Calu3 (cell line): ENCODE results near the gene PPP1R14B. TPM values are rescaled to one million over a fixed set of nuclear protein-coding genes. Genes with fewer than 3 reads are reported as not detected.

Source experiments
- BruUV-seq: library from RNA; stranded (reverse); fragments of 400-500 nt; replicated peaks from 2 replicates; lab custom pipeline; 2021; lab: Mats Ljungman, UMichigan
- CTCF ChIA-PET: fragments of 300-600 bp; sonication (Branson Sonifier 250); formaldehyde crosslinking; loops from one replicate; lab custom pipeline; 2022; ENCODE audit warnings: antibody characterized with exemption; lab: Charles Lee
- DNase-seq: peaks from one replicate; pipeline ENCODE4 v3.0.0; 2022
- H3K27ac Mint-ChIP-seq: one replicate; pipeline ENCODE4 v1.8.0; 2022; ENCODE audit warnings: mixed read lengths; ENCODE audit not compliant: unreplicated experiment
- H3K27me3 Mint-ChIP-seq: one replicate; pipeline ENCODE4 v1.8.0; 2022; ENCODE audit warnings: mixed read lengths; ENCODE audit not compliant: unreplicated experiment
- H3K36me3 Mint-ChIP-seq: one replicate; pipeline ENCODE4 v1.8.0; 2022; ENCODE audit warnings: mild to moderate bottlenecking, moderate library complexity, mixed read lengths; ENCODE audit not compliant: insufficient read depth, unreplicated experiment
- H3K4me1 Mint-ChIP-seq: one replicate; pipeline ENCODE4 v1.8.0; 2022; ENCODE audit warnings: mild to moderate bottlenecking, low read depth, mixed read lengths; ENCODE audit not compliant: unreplicated experiment
- H3K4me3 Mint-ChIP-seq: one replicate; pipeline ENCODE4 v1.8.0; 2022; ENCODE audit warnings: mild to moderate bottlenecking, low read depth, moderate library complexity, mixed read lengths; ENCODE audit not compliant: unreplicated experiment
- H3K9me3 Mint-ChIP-seq: one replicate; pipeline ENCODE4 v1.8.0; 2022; ENCODE audit warnings: low read depth, mixed read lengths; ENCODE audit not compliant: unreplicated experiment
- intact Hi-C: fragments of 100-400 bp; cut with micrococcal nuclease; formaldehyde crosslinking; loops from one replicate; pipeline ENCODE4 v1.10.0; 2022; ENCODE audit not compliant: unreplicated experiment
- total RNA-seq: library from RNA; stranded (reverse); gene quantifications from 2 replicates; pipeline ENCODE4 v1.2.3, GENCODE V29; 2022
- TF ChIP-seq, protein P1 (sequence below): fragments of 200-600 bp; IDR thresholded peaks from one replicate; pipeline ENCODE4 v1.8.0; 2022; ENCODE audit warnings: antibody characterized with exemption; ENCODE audit not compliant: unreplicated experiment

Gene PPP1R14B
- total RNA-seq, 1 experiment from 2014 or later, result 334 TPM

DNA sequence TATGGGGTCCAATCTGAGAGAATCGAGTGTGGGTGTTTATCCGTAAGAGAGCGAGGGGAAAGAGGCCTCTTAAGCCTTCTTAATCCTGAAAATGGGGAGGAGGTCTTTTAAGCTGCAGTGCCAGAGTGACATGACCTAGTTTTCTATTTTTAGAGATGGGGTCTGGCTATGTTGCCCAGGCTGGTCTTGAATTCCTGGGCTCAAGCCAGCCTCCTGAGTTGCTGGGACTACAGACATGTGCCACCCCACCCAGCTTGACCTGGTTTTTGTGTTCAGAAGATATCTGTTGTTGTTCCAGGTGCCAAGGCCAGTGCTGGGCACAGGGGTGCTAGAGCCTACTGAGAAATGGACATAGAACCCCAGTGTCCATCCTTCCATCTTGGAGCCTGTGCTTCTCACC is 36.3 kb upstream of the PPP1R14B start:
- peaks cover 45% of the 10 kb centered on the region for H3K36me3 Mint-ChIP-seq
- peaks cover 22% of the 10 kb centered on the region for H3K4me1 Mint-ChIP-seq
- no peaks in the 10 kb centered on the region for H3K9me3 Mint-ChIP-seq
- no peak for DNase-seq
- H3K27ac Mint-ChIP-seq, result no peak overlapping the region
- no TSS peak for BruUV-seq
- TF ChIP-seq, protein P1, sequence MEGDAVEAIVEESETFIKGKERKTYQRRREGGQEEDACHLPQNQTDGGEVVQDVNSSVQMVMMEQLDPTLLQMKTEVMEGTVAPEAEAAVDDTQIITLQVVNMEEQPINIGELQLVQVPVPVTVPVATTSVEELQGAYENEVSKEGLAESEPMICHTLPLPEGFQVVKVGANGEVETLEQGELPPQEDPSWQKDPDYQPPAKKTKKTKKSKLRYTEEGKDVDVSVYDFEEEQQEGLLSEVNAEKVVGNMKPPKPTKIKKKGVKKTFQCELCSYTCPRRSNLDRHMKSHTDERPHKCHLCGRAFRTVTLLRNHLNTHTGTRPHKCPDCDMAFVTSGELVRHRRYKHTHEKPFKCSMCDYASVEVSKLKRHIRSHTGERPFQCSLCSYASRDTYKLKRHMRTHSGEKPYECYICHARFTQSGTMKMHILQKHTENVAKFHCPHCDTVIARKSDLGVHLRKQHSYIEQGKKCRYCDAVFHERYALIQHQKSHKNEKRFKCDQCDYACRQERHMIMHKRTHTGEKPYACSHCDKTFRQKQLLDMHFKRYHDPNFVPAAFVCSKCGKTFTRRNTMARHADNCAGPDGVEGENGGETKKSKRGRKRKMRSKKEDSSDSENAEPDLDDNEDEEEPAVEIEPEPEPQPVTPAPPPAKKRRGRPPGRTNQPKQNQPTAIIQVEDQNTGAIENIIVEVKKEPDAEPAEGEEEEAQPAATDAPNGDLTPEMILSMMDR, result no peak
- no peaks in the 10 kb centered on the region for H3K27me3 Mint-ChIP-seq
- CTCF ChIA-PET, result no interaction called here
- intact Hi-C loops, result no loop called here
- H3K4me3 Mint-ChIP-seq, result no peak overlapping the region

DNA sequence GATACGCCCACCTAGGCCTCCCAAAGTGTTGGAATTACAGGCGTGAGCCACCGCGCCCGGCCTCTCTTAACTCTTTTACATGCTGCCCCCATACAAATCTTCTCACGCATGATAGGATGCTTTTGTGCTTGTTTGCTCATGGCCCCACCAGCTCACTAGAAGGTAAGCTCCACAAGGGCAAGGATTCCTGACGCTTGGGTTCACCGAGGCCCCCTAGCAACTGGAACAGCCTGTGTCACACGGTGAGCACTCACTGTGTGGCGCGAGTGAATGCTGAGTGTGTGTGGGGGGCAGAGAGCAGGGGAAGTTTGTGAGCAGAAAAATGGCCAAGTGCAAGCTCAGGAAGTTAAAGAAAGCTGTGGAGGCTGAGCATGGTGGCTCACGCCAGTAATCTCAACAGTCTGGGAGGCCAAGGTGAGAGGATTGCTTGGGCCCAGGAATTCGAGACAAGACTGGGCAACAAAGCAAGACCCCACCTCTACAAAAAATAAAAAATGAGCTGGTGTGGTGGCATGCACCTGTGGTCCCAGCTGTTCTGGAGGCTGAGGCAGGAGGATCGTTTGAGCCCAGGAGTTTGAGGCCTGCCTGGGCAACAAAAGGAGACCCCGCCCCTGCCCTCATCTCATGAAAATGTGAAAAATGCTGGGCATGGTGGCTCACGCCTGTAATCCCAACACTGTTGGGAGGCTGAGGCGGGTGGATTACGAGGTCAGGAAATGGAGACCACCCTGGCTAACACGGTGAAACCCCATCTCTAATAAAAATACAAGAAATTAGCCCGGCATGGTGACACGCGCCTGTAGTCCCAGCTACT is 35.4 kb upstream of the PPP1R14B start:
- no peak for DNase-seq
- Mint-ChIP-seq H3K4me1 (peaks cover 22% of the 10 kb centered on the region), H3K4me3 (no peak overlapping the region), H3K27me3 (no peaks in the 10 kb centered on the region), H3K9me3 (no peaks in the 10 kb centered on the region), H3K36me3 (peaks cover 41% of the 10 kb centered on the region), H3K27ac (no peak overlapping the region)
- BruUV-seq, result no TSS peak
- intact Hi-C loops, result no loop called here
- CTCF ChIA-PET, result interaction anchor here (0.5 kb wide), 1 partner anchor 78 kb away, joined by 3 read pairs; no protein-coding TSS in a partner anchor
- TF ChIP-seq, protein P1, result no peak

DNA sequence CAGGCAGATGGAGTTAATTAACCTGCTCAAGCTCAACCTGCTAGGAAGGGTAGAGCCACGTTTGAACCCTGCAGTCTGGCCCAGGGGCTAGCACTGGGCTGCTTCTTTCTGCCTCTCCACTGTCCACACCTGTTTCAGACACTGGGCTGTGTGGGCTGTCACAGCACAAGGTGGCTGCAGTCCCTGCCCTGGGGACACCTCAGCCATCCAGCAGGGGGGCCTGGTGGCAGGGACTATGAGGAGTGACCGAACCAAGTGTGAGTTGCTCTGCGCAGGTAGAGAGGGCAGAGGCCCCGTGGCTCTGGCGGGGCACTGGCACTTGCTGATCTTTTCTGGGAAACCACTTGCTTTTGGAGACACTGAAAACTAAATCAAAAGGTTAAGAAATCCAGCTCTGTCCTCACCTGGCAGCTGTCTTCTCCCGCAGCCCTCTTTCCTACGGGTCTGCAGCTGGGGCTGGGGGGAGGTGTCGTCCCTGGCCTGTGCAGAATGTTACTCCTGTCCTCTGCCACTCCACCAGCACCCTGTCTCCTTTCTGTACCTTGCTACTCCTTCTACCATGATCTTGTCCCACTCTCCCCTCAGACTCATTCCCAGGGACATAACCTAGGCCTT is 31.9 kb upstream of the PPP1R14B start:
- DNase-seq, result no peak
- no peak overlapping the region for H3K4me3 Mint-ChIP-seq
- intact Hi-C loops, result no loop called here
- BruUV-seq, result no TSS peak
- no peak overlapping the region for H3K27ac Mint-ChIP-seq
- peaks cover 12% of the 10 kb centered on the region for H3K4me1 Mint-ChIP-seq
- H3K36me3 Mint-ChIP-seq, result peaks cover 26% of the 10 kb centered on the region
- CTCF ChIA-PET, result no interaction called here
- H3K9me3 Mint-ChIP-seq, result no peaks in the 10 kb centered on the region
- TF ChIP-seq, protein P1, result no peak
- H3K27me3 Mint-ChIP-seq, result no peaks in the 10 kb centered on the region

DNA sequence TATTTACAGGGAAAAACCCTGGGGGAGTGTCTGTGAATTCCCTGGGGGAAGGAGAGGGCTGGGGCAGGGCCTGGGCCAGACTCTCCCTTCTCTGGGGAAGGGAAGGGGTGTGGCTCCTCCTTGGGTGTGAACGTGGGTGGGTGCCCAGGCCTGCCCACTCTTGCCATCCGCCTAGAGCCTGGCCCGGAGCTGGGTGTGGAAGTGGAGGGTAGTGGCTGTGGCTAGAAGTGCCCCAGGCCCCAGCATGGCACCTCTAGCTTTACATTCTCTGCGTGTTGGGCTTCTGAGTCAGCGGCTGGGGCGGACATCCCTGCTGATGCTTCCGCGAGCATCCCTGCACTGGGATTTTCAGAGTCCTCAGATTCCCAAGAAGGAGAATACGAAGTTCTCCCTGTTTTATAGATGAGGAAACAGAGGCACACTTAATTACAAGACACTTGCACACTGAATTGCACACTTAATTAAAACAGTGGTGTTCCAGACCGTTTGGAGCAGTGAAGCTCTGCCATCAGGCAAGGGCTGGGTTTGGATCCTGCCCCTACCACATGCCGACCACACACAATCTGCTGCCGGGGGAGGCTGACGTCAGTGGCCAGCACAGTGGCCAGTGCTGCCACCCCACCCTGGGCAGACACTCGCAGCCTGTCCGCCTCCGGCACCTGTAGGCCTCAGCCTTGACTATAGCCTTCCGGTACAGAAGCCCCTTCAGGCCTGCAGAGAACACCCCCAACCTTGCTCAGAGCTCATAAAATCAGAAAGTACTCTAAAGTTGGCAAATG is 30.1 kb upstream of the PPP1R14B start:
- Mint-ChIP-seq H3K27ac (no peak overlapping the region), H3K36me3 (peaks cover 19% of the 10 kb centered on the region), H3K4me3 (no peak overlapping the region), H3K4me1 (peaks cover 8% of the 10 kb centered on the region), H3K9me3 (no peaks in the 10 kb centered on the region), H3K27me3 (no peaks in the 10 kb centered on the region)
- TF ChIP-seq, protein P1, result no peak
- CTCF ChIA-PET, result interaction anchor here (0.6 kb wide), 1 partner anchor 24 kb away, joined by 6 read pairs; no protein-coding TSS in a partner anchor
- intact Hi-C loops, result no loop called here
- BruUV-seq, result no TSS peak
- no peak for DNase-seq
